ENCODE measurements around the gene SF1.

Gene SF1

GRCh38 chr11:64747961-64748665, 30.2 kb downstream of the SF1 start:
- H3K36me3 ChIP-seq (ENCODE audit: insufficient read depth, low read length), result no peaks in the 10 kb centered on the region
- no peak overlapping the region for H2AFZ ChIP-seq (ENCODE audit: low read depth, low read length)
- peaks cover 23% of the 10 kb centered on the region for H3K27me3 ChIP-seq (ENCODE audit: insufficient read depth, low read length)
- no peak overlapping the region for H3K4me3 ChIP-seq (ENCODE audit: low read length)
- peaks cover 14% of the 10 kb centered on the region for H3K4me1 ChIP-seq (ENCODE audit: insufficient read depth, low read length)
- H3K9me3 ChIP-seq (ENCODE audit: low read length), result no peaks in the 10 kb centered on the region

GRCh38 chr11:64746486-64746885, 31.9 kb downstream of the SF1 start:
- no peaks in the 10 kb centered on the region for H3K36me3 ChIP-seq (ENCODE audit: insufficient read depth, low read length)
- no peak overlapping the region for H2AFZ ChIP-seq (ENCODE audit: low read depth, low read length)
- H3K4me3 ChIP-seq (ENCODE audit: low read length), result no peak overlapping the region
- peaks cover 19% of the 10 kb centered on the region for H3K4me1 ChIP-seq (ENCODE audit: insufficient read depth, low read length)
- peaks cover 39% of the 10 kb centered on the region for H3K27me3 ChIP-seq (ENCODE audit: insufficient read depth, low read length)
- no peaks in the 10 kb centered on the region for H3K9me3 ChIP-seq (ENCODE audit: low read length)

- H3K4me3 ChIP-seq (ENCODE audit: low read length), result peak overlapping the region; percentile 36
- H2AFZ ChIP-seq (ENCODE audit: low read depth, low read length), result no peak overlapping the region
- peaks cover 47% of the 10 kb centered on the region for H3K27me3 ChIP-seq (ENCODE audit: insufficient read depth, low read length)
- peaks cover 19% of the 10 kb centered on the region for H3K4me1 ChIP-seq (ENCODE audit: insufficient read depth, low read length)
- H3K36me3 ChIP-seq (ENCODE audit: insufficient read depth, low read length), result no peaks in the 10 kb centered on the region
- H3K9me3 ChIP-seq (ENCODE audit: low read length), result no peaks in the 10 kb centered on the region
Observed at GRCh38 chr11:64745521-64746328, 32.6 kb downstream of the SF1 start.

GRCh38 chr11:64745189-64745520, 33.2 kb downstream of the SF1 start:
- H3K4me1 ChIP-seq (ENCODE audit: insufficient read depth, low read length), result peaks cover 19% of the 10 kb centered on the region
- H3K4me3 ChIP-seq (ENCODE audit: low read length), result peak overlapping the region; percentile 36
- no peak overlapping the region for H2AFZ ChIP-seq (ENCODE audit: low read depth, low read length)
- no peaks in the 10 kb centered on the region for H3K36me3 ChIP-seq (ENCODE audit: insufficient read depth, low read length)
- peaks cover 51% of the 10 kb centered on the region for H3K27me3 ChIP-seq (ENCODE audit: insufficient read depth, low read length)
- H3K9me3 ChIP-seq (ENCODE audit: low read length), result no peaks in the 10 kb centered on the region

- Histone ChIP-seq H2AFZ (ENCODE audit: low read depth, low read length) (no peak overlapping the region), H3K4me3 (ENCODE audit: low read length) (peak overlapping the region; percentile 36), H3K27me3 (ENCODE audit: insufficient read depth, low read length) (peaks cover 54% of the 10 kb centered on the region), H3K36me3 (ENCODE audit: insufficient read depth, low read length) (no peaks in the 10 kb centered on the region), H3K9me3 (ENCODE audit: low read length) (no peaks in the 10 kb centered on the region), H3K4me1 (ENCODE audit: insufficient read depth, low read length) (peaks cover 19% of the 10 kb centered on the region)
Observed at GRCh38 chr11:64744544-64745188, 33.7 kb downstream of the SF1 start.

GRCh38 chr11:64743591-64744543, 34.5 kb downstream of the SF1 start, which contains the start of gene RASGRP2:
Gene RASGRP2, minus strand, starts transcription at chr11:64744142. Its CDS starts 1,276 bp downstream, at chr11:64742866.
- Histone ChIP-seq H3K4me1 (ENCODE audit: insufficient read depth, low read length) (peaks cover 19% of the 10 kb centered on the region), H3K27me3 (ENCODE audit: insufficient read depth, low read length) (peaks cover 54% of the 10 kb centered on the region), H2AFZ (ENCODE audit: low read depth, low read length) (no peak within 1 kb of the TSS), H3K4me3 (ENCODE audit: low read length) (peak within 1 kb of the TSS; percentile 36), H3K36me3 (ENCODE audit: insufficient read depth, low read length) (no peaks in the 10 kb centered on the region), H3K9me3 (ENCODE audit: low read length) (no peaks in the 10 kb centered on the region)

- peaks cover 54% of the 10 kb centered on the region for H3K27me3 ChIP-seq (ENCODE audit: insufficient read depth, low read length)
- H3K4me3 ChIP-seq (ENCODE audit: low read length), result no peak overlapping the region
- H3K9me3 ChIP-seq (ENCODE audit: low read length), result no peaks in the 10 kb centered on the region
- H3K36me3 ChIP-seq (ENCODE audit: insufficient read depth, low read length), result no peaks in the 10 kb centered on the region
- no peak overlapping the region for H2AFZ ChIP-seq (ENCODE audit: low read depth, low read length)
- peaks cover 19% of the 10 kb centered on the region for H3K4me1 ChIP-seq (ENCODE audit: insufficient read depth, low read length)
Observed at GRCh38 chr11:64742889-64743590, 35.3 kb downstream of the SF1 start.

GRCh38 chr11:64742087-64742888, 36.1 kb downstream of the SF1 start:
- H3K36me3 ChIP-seq (ENCODE audit: insufficient read depth, low read length), result no peaks in the 10 kb centered on the region
- no peak overlapping the region for H2AFZ ChIP-seq (ENCODE audit: low read depth, low read length)
- H3K9me3 ChIP-seq (ENCODE audit: low read length), result no peaks in the 10 kb centered on the region
- peaks cover 19% of the 10 kb centered on the region for H3K4me1 ChIP-seq (ENCODE audit: insufficient read depth, low read length)
- H3K4me3 ChIP-seq (ENCODE audit: low read length), result no peak overlapping the region
- H3K27me3 ChIP-seq (ENCODE audit: insufficient read depth, low read length), result peaks cover 54% of the 10 kb centered on the region

- Histone ChIP-seq H3K4me3 (ENCODE audit: low read length) (no peak overlapping the region), H2AFZ (ENCODE audit: low read depth, low read length) (no peak overlapping the region), H3K27me3 (ENCODE audit: insufficient read depth, low read length) (peaks cover 54% of the 10 kb centered on the region), H3K36me3 (ENCODE audit: insufficient read depth, low read length) (no peaks in the 10 kb centered on the region), H3K4me1 (ENCODE audit: insufficient read depth, low read length) (peaks cover 19% of the 10 kb centered on the region), H3K9me3 (ENCODE audit: low read length) (no peaks in the 10 kb centered on the region)
Observed at GRCh38 chr11:64741375-64742086, 36.8 kb downstream of the SF1 start.

- Histone ChIP-seq H2AFZ (ENCODE audit: low read depth, low read length) (no peak overlapping the region), H3K4me3 (ENCODE audit: low read length) (no peak overlapping the region), H3K4me1 (ENCODE audit: insufficient read depth, low read length) (peaks cover 10% of the 10 kb centered on the region), H3K27me3 (ENCODE audit: insufficient read depth, low read length) (peaks cover 46% of the 10 kb centered on the region), H3K36me3 (ENCODE audit: insufficient read depth, low read length) (no peaks in the 10 kb centered on the region), H3K9me3 (ENCODE audit: low read length) (no peaks in the 10 kb centered on the region)
Observed at GRCh38 chr11:64739871-64740270, 38.5 kb downstream of the SF1 start.

- Histone ChIP-seq H3K4me3 (ENCODE audit: low read length) (no peak overlapping the region), H3K4me1 (ENCODE audit: insufficient read depth, low read length) (no peaks in the 10 kb centered on the region), H3K9me3 (ENCODE audit: low read length) (no peaks in the 10 kb centered on the region), H3K27me3 (ENCODE audit: insufficient read depth, low read length) (peaks cover 19% of the 10 kb centered on the region), H2AFZ (ENCODE audit: low read depth, low read length) (no peak overlapping the region), H3K36me3 (ENCODE audit: insufficient read depth, low read length) (no peaks in the 10 kb centered on the region)
Observed at GRCh38 chr11:64736654-64737053, 41.7 kb downstream of the SF1 start.
